C4-2B (cell line): ENCODE results near the gene SF3A1.

ENCODE experiments used
- H3K27ac ChIP-seq: fragments of 450-650 bp; 2 replicates; pipeline ENCODE4 v1.5.1; 2017
- CTCF ChIP-seq: fragments of 450-650 bp; conservative IDR thresholded peaks from 2 replicates; pipeline ENCODE4 v1.5.1; 2017; ENCODE audit warnings: mild to moderate bottlenecking
- ZFX ChIP-seq: fragments of 450-650 bp; IDR thresholded peaks from 2 replicates; pipeline ENCODE4 v1.6.1; 2017

The SF3A1 gene

GRCh38 chr22:30297991-30298701 lies 58.5 kb downstream of the SF3A1 start:
- TF ChIP-seq ZFX (no peak), CTCF (no peak; the same call in 1 of the 2 replicates)
- peak overlapping the region; percentile 85 for H3K27ac ChIP-seq

DNA sequence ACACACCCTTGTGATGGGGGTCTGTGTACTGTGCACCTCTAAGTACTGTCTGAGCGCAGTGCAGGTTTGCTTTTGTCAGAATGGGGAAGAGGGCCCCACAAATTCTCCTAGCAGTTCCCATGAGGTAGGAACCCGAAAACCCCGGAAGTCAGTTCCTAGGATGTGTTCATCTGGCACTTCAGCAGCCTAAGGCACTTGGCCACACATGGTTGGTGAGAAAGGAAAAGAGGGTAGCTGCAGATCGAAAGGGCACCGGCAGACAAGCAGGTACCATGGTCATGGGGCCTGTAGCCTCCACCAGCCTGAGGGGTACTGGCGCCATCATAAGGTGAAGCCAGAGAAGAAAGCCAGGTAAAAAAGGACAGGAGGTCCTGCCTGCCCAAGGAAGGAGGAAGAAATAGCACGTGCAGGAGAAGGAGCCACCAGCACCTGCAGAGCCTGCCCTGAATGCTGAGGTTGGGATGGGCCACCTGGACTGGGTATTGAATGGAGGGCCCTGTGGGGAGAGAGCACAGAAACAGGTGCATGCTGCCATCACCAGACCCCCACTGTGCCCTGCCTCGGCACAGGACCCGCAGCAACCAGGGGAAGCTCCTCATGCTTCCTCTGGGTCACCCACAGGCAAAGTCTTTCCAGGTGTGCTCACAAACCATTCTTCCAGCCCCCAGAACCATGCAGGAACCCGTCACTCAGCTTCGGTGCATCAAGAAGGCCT lies 59.3 kb downstream of the SF3A1 start:
- TF ChIP-seq CTCF (no peak), ZFX (no peak)
- H3K27ac ChIP-seq, result peak overlapping the region; percentile 85

- no peak for TF ChIP-seq ZFX
- TF ChIP-seq CTCF, result no peak
- peak overlapping the region; percentile 85 for H3K27ac ChIP-seq
These were observed 59.9 kb downstream of the SF3A1 start for GRCh38 chr22:30296833-30297232.

- no peak for TF ChIP-seq CTCF
- no peak for TF ChIP-seq ZFX
These were observed 60.4 kb downstream of the SF3A1 start for GRCh38 chr22:30296324-30296723.

DNA sequence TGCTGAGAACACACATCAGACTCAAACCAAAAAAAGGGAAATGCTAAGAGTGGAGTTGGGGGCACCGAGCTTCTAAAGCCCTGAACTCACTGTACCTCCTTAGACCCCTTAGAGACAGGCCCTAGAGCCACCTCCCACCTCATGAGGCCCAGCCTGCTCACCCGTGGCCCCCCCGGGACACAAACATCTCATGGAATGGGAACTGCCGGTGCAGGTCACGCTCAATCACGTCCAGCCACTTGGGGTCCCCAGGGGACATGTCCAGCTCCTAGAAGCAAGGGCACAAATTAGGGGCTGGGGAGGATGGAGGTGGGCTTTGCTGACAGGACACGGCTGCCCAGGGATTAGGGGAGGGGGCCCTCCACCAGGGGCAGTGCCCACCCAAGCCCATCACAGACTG lies 61.1 kb downstream of the SF3A1 start:
- H3K27ac ChIP-seq, result no peak overlapping the region
- no peak for TF ChIP-seq ZFX
- no peak for TF ChIP-seq CTCF

More at GRCh38 chr22:30296324-30296723, 60.4 kb downstream of the SF3A1 start:
- no peak overlapping the region for H3K27ac ChIP-seq

GRCh38 chr22:30294830-30295229 lies 61.9 kb downstream of the SF3A1 start:
- no peak for TF ChIP-seq CTCF
- TF ChIP-seq ZFX, result no peak
- no peak overlapping the region for H3K27ac ChIP-seq

DNA sequence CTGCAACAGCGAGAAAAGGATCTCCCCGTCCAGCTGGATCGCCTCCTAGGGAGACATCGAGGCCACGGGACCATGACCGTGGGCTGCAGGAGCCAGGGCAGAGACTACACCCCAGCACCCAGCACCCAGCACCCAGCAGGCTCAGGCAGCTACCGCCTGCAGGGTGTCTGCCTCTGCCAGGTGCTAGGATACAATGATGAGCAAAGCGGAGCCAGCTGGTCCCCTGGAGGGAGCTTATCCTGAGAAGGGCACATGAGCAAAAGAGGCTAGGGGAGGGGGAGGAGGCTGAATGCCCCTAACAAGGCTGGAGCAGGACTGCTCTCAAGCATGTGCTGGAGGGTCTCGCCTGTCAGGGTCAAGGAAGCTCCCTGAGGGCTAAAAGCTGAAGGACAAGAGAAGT lies 62.6 kb downstream of the SF3A1 start:
- no peak overlapping the region for H3K27ac ChIP-seq
- TF ChIP-seq CTCF, result no peak
- TF ChIP-seq ZFX, result no peak
